GM18505 (cell line): Measurements from ENCODE around the gene TCERG1L.
"Not testable (repeated sequence)": the region's sequence is repeated elsewhere in the genome, so short reads cannot be mapped to it uniquely, and the experiment has no call there.

Experiments
- ATAC-seq: cut with Tn5 transposase; IDR thresholded peaks from one replicate; pipeline ENCODE4 v1.9.1; 2021; ENCODE audit not compliant: unreplicated experiment
- POLR2A ChIP-seq: IDR thresholded peaks from 4 replicates; pipeline ENCODE4 v1.6.1; 2011; ENCODE audit warnings: borderline replicate concordance; ENCODE audit not compliant: insufficient read depth, insufficient read length; ENCODE audit errors: extremely low read depth

TCERG1L gene

DNA sequence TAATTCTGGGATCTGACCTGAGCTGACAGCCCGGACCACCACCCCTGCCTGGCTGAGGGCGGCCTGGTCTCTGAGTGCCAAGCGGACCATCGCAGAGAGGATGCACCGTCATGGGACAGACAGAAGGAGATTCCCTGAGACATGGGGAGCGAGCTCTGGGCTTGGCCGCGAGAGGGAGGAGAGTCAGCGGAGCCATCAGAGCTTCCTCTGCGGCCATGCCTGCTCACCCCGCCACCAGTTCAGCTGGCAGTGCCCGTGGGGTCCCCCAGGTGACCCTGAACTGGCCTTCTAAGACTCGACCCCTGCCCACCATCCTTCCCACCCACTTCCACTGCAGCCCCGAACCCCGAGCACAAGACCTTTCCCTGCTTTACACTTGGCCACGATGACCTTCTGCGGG lies 152.8 kb downstream of the TCERG1L start:
- ATAC-seq, result no peak
- no peak for TF ChIP-seq POLR2A

DNA sequence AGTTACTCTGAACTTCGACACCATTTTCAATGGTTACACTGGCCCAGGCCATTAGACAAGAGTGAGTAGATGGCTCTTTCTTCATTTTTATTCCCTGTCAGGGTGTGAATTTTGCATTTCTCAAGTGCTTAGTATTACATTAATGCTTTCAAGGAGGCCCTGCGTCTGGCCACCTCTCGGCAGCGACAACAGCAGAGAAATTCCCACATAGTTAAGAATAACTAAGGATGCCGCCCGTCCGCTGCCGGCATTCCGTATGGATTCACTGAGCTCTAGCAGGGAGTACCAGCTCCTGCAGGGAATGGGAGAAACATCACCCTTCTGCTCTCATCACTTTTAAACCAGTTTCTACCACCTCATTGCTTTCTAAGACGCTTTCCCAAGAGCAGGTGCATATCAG lies 153.6 kb downstream of the TCERG1L start:
- TF ChIP-seq POLR2A, result no peak

DNA sequence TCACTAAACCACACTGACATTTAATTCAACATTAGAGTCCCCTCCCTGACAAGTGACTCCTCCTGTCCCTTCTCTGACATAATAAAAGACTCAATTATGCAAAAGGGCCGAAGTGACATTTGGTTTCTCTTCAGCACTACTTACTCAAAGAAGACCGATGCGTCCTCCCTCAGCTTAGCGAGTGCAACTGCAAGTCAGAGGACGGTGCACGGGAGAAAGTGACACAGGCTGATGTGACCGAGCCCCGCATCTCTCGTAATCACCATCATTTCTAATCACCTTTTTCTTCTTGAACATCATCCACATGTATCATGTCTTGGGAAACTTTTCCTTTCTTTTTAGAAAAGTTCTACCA lies 155.7 kb downstream of the TCERG1L start:
- TF ChIP-seq POLR2A, result no peak
- no peak for ATAC-seq

More for the DNA sequence above, 153.6 kb downstream of the TCERG1L start:
- ATAC-seq, result no peak

DNA sequence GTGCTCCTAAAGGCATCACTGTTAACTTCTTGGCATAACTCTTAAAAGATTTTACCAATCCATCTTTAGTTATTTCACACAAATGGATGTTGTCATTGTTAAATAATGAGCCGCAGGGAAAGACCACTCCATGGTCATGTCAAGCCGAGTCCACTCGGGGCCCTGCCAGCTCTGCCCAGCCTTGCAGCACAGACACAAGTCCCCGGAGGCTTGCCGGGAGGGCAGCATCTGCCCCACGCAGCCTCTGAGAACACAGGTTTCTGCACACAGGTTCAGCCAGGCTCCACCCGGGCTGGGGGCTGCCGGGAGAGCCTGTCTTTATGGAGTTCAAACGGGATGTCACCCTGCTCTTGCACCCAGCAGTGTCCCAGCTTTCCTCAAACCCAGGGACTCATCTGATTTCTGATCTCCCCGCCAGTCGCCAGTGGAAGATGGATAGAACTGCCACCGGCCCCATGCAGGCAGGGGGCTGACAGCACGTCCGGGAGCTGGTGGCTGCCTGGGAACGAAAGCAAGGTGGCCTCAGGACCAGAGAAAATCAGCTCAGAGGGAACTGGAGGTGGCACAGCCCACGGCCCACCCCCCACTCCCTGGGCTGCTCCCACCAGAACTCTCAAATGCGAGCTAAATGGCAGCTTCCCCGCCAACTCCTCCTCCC lies 156.2 kb downstream of the TCERG1L start:
- TF ChIP-seq POLR2A, result no peak
- no peak for ATAC-seq

DNA sequence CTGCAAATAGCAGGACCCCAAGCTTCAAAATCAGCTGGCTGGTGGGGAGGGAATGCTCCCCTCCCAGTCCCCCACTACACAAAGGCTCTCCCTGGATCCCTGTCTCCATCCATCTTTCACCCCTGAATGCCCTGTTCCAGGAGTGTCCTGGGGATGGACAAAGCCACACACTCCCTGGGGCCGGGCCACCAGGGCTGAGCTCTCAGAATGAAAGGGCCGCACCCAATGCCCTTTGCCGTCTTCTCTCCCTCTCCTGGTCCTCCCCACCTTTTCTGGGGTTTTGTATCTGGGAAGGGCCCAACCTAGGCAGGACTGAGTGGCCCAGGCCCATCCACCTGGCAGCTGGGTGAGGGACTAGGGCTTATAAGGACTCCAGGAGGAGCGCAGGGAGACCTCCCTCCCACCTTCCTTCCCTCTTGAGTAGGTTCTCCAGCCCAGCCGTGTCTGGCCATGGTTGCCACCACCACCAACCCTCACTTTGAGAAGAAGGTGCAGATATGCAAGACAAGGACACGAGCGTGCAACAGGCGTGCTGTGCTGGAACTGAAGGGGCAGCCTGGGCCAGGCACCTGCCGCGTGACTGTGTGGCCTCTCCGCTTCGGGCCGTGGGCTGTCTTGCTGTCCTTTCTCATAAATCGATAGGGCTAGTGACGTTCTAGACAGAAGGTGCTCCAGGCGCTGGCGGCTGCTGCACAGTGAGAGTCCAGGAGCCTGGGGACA lies 157.1 kb downstream of the TCERG1L start:
- ATAC-seq, result no peak
- TF ChIP-seq POLR2A, result no peak

DNA sequence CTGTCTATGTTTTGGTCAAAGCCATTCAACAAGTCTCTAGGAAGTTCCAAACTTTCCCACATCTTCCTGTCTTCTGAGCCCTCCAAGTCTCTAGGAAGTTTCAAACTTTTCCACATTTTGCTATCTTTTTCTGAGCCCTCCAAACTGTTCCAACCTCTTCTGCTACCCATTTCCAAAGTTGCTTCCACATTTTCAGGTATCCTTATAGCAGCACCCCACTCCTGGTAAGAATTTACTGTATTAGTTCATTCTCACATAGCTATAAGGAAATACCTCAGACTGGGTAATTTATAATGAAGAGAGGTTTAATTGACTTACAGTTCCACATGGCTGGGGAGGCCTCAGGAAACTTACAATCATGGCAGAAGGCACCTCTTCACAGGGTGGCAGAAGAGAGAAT lies 159.1 kb downstream of the TCERG1L start:
- ATAC-seq, result not testable (repeated sequence)

DNA sequence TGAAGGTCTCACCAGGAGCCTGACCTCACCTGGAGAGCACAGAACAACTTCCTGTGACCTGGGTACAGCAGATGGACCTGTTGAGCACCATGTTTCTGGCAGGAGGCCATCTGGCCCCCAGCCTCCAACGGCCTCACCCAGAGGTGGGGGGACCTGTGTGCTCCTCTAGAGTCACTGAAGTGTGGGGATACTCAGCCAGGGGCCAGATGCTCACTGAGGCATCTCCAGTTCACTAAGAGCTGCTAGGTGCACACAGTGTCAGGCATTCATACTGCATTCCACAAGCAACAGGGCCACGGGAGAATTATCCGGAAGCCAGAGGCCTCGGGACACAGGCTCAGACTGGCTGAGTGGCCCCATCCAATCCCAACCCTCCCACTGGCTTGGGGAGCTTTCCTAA lies 161.4 kb downstream of the TCERG1L start:
- ATAC-seq, result no peak
- TF ChIP-seq POLR2A, result no peak

DNA sequence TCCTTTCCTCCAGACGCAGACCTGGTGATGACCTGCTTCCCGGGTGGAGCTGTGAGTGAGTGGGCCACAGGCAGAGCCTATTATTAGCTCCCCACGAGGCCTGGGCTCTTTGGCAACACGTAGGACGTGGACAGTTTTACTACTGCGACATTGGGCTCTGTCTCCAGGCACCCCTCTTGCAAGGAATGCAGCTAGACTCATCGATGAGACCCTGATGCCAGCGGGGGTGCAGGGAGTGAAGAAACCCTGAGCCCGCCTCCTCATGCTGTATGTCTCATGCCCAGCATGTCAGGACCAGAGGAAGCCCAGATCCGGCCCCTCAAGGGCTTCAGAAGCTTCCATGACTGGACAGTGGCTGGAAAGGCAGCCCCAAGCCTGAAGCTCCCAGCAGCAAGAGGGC lies 161.9 kb downstream of the TCERG1L start:
- TF ChIP-seq POLR2A, result no peak
- no peak for ATAC-seq

DNA sequence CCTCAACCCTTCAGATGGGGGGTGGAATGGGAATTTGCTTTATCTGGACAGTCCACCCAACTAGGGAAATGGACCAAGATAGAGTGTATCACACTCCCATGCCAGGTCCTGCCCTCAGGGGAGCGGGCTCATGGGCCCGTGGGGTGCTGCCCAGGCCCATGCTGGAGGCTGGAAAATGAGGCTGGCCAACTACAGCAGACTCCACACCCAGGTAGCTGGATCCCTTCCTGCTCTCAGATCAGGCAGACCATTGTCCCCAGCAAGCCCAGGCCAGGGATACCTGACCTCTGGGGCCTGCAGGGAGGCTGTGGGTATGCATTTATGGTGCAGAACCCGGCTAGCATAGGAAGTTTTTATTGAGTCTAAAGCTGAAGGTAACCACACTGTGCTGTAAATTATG lies 162.4 kb downstream of the TCERG1L start:
- ATAC-seq, result no peak
- TF ChIP-seq POLR2A, result no peak

DNA sequence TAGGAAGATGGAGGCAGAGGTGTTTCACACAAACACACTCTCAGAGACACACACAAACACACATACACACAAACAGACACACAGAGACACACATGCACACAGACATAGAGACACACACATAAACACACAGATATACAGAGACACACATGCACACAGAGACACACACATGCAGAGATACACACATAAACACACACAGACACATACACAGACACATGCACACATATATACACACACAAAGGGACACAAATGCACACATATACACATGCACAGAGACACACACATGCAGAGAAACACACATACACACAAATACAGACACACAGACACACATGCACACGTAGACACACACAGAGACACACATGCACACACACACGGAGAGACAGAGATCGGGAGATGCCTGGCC lies 163.3 kb downstream of the TCERG1L start:
- no peak for TF ChIP-seq POLR2A
- ATAC-seq, result no peak

DNA sequence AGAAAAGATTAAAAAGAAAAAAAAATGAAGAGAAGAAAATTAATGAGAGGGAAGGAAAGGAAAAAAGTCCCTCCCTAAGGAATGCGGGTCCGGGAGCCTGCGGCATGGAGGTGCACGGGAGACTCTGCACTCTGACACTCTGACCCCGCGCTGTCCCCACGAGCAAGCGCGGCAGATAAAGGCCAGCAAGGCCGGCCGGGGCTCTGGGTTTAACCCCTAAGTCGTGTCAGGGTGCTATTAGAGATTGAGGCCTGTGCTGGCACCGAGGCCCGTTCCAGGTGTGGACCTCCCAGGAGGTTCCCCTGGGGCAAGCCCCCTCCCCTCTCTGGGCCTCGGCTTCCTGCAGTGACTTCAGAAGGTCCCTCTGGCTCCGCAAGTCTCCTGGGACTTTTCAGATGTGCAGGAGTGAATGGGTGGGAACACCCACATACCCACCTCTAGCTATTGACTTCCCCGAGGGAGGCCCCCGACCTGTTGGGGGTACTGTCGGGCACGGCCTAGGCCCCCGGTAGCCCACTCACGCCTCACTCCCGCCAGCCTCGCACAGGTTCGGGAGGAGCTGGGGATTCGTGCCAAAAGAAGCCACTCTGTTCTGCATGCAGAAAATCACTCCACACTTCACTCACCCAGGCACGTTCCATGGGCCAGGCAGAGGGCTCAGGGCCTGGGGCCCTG lies 164.1 kb downstream of the TCERG1L start:
- no peak for TF ChIP-seq POLR2A
- ATAC-seq, result no peak

DNA sequence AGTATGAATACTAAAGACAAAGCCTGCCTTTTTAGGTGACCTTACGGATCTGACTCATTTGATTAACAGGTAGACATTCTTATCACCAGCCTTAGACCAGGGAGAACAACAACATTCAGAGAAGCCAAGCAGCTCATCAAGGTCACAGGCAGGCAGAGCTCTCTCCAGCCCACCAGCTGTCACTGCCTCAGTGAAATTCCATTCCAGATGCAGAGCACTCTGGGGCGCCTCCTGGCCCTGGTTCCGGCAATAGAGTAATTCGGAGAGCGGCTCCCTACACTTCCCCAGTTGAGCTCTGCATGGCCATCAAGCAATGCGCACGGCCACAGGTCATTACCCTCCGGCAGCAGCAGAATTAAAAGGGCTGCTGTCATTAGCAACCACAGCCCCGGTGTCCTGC lies 164.7 kb downstream of the TCERG1L start:
- TF ChIP-seq POLR2A, result no peak
- no peak for ATAC-seq

DNA sequence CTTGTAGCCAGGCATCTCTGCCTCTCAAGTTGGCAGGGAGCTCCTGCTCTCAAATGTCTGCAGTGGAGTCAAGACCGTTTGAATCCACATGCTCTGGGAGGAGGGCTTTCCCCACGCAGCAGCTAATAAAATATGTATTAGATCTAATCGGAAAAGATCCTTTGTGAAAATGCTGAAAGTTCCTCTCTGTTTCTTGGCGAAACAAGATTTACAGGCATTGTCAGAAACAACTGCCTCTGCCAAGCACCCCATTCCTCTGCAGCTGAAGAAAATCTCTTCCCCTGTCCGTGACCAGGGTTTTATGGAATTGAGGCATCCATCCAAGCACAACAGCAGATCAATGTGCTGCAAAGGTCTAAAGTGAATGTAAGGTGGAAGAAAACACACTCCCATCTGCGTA lies 165.8 kb downstream of the TCERG1L start:
- ATAC-seq, result no peak
- TF ChIP-seq POLR2A, result no peak

DNA sequence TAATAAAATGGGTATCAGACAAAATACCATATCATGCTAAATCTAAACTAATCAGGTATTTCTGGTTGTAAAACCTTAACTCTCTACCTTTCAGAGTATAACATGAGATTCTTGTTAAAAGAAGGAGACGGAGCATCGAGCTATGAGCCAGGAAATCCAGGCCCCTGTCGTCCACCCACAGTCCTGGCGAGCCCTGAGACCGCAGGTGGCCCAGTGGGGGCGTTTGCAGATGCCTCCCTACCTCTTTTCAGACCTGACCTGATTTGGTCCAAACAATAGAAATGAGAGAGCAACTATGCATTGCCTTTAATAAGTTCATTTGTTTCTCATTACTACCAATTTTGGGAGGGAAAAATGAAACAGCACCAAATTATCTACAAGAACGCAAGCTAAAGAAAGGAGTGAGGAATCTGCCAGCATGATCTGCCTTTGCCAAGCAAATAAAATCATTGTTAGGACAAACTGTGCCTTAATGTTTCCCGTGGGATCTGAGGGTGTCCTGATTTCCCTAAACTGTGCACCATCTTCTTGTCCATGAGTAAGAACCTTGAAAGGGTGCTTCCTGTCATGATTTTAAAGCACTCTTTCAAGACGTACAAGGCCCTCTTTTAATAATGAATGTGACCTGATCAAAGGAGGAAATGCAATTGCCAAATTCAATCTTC lies 166.7 kb downstream of the TCERG1L start:
- no peak for ATAC-seq
- TF ChIP-seq POLR2A, result no peak
